ENCODE measurements around the gene AFP. TPM values are rescaled to one million over a fixed set of nuclear protein-coding genes. Genes with fewer than 3 reads are reported as not detected.

AFP gene
- total and polyA plus RNA-seq, 2 of the 13 experiments (the other 11 are each of a cell fraction or from before 2014, with no cell fraction given) = 9,434 to 13,105 TPM

DNA sequence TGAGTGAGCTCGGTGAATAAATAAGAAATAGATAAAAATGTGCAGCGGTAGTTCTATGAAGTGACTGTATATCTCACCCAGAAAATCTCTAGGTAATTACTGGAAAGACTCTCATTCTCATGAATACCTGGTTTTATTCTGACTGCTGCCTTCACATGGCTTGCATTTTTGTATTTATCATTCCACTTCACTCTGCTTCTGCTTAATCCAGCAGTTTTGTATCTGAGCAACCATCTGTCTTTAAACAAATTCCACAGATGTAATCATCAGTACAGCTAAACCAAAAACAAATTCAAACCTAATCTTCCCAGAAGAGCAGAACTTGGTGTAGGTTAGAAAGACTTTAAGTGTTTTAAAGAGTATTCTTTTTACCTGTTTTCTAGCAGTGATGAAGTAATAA is 43.1 kb upstream of the AFP start (continued):
- TF ChIP-seq GTF2F1 (IDR thresholded peaks at IDR 0.05; ENCODE audit: low read length) (no peak), MAFF (IDR thresholded peaks at IDR 0.05; ENCODE audit: low read depth, low read length) (no peak), TRIM24 (CRISPR knock-in tag; IDR thresholded peaks at IDR 0.05) (no peak), ZNF572 (CRISPR knock-in tag; IDR thresholded peaks at IDR 0.05) (no peak), RELA (CRISPR knock-in tag; IDR thresholded peaks at IDR 0.05) (no peak)
- TF ChIP-seq, protein P1, sequence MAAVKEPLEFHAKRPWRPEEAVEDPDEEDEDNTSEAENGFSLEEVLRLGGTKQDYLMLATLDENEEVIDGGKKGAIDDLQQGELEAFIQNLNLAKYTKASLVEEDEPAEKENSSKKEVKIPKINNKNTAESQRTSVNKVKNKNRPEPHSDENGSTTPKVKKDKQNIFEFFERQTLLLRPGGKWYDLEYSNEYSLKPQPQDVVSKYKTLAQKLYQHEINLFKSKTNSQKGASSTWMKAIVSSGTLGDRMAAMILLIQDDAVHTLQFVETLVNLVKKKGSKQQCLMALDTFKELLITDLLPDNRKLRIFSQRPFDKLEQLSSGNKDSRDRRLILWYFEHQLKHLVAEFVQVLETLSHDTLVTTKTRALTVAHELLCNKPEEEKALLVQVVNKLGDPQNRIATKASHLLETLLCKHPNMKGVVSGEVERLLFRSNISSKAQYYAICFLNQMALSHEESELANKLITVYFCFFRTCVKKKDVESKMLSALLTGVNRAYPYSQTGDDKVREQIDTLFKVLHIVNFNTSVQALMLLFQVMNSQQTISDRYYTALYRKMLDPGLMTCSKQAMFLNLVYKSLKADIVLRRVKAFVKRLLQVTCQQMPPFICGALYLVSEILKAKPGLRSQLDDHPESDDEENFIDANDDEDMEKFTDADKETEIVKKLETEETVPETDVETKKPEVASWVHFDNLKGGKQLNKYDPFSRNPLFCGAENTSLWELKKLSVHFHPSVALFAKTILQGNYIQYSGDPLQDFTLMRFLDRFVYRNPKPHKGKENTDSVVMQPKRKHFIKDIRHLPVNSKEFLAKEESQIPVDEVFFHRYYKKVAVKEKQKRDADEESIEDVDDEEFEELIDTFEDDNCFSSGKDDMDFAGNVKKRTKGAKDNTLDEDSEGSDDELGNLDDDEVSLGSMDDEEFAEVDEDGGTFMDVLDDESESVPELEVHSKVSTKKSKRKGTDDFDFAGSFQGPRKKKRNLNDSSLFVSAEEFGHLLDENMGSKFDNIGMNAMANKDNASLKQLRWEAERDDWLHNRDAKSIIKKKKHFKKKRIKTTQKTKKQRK (IDR thresholded peaks at IDR 0.05; ENCODE audit: low read length) = no peak

DNA sequence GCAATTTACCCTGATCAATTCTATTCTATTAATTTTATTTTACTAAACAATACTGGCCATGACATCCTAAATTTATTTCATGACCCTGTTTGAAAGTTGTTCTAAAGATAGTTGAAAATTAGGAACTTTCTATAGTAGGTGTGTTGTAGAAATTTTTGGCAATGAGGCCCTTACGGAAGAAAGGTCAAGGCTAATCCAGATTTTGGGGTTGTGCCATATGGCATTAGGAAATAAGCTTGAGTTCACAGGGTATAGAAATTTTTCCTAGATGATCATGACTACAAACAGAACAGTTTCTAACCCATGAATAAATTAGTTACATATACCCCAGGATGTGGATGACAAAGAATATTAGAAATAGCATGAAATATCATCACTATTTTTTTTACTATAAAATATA is 39.7 kb upstream of the AFP start:
- Histone ChIP-seq H3K4me2 (ENCODE audit: low read depth, low read length) (peak overlapping the region; percentile 51), H3K27ac (ENCODE audit: extremely low read length, insufficient read depth, low read length) (peak overlapping the region; percentile 72), H3K9ac (ENCODE audit: insufficient read depth, low read depth, low read length) (no peak overlapping the region), H2AFZ (ENCODE audit: low read length) (no peak overlapping the region), H4K20me1 (ENCODE audit: insufficient read depth, low read length) (no peaks in the 10 kb centered on the region), H3K9me3 (ENCODE audit: low read length) (no peaks in the 10 kb centered on the region), H3K36me3 (replicated peaks in 1 of 2; ENCODE audit: control insufficient read depth in 1 of 2, insufficient read depth in 2 of 2, low read length in 2 of 2) (no peaks in the 10 kb centered on the region), H3K27me3 (ENCODE audit: control insufficient read depth in 1 of 2, insufficient read depth in 2 of 2, low read length in 2 of 2) (no peaks in the 10 kb centered on the region), H3K4me3 (replicated peaks in 1 of 3; ENCODE audit: insufficient read depth in 1 of 3, low read depth in 2 of 3, low read length in 3 of 3) (no peak overlapping the region), H3K4me1 (ENCODE audit: insufficient read depth, low read length) (peaks cover 94% of the 10 kb centered on the region), H3K79me2 (ENCODE audit: insufficient read depth, low read length) (peaks cover 8% of the 10 kb centered on the region)
- ChIA-PET CTCF (ENCODE audit: low intra/inter-chr PET ratio, low total read pairs) (no interaction called here), POLR2A (interaction anchor here (1.0 to 3.5 kb wide), 4 partner anchors 10 to 51 kb away, joined by 3 to 21 read pairs (median 14); no protein-coding TSS in a partner anchor)
- intact Hi-C loops (cut with micrococcal nuclease; ENCODE audit: unreplicated experiment) = loop anchor here (5.0 kb wide), 1 partner anchor 36 kb away; no protein-coding TSS in a partner anchor
- DNase-seq (ENCODE audit: low spot score) (no peak), ATAC-seq (no peak), FAIRE-seq (no peak)
- in situ Hi-C loops (cut with HindIII; ENCODE audit: extremely low pct_ligation_motif_present, low pct_unique_long_range_greater_than_20kb) = no loop called here
- 45% methylated on average over 1 of the region's 1 CpG for WGBS (ENCODE audit: low lambda C conversion rate)
- BruUV-seq (replicated peaks) = no TSS peak
- 0 out of 2 replicates have a peak, but pooled peaks have one; percentile 3 for TF ChIP-seq MBD4 (IDR thresholded peaks at IDR 0.05; ENCODE audit: borderline replicate concordance, low read length)
- no peak for TF ChIP-seq PAWR (CRISPR knock-in tag; IDR thresholded peaks at IDR 0.05; ENCODE audit: borderline replicate concordance)
- TF ChIP-seq BCL6 (CRISPR knock-in tag; IDR thresholded peaks at IDR 0.05) = peak; percentile 72; the same call in 1 of the 2 replicates
- TF ChIP-seq HNRNPK (IDR thresholded peaks at IDR 0.05; ENCODE audit: low read depth, low read length, poor library complexity, severe bottlenecking) = no peak
- TF ChIP-seq RARA (CRISPR knock-in tag; IDR thresholded peaks at IDR 0.05) = peak; percentile 65
- TF ChIP-seq ZNF773 (CRISPR knock-in tag; IDR thresholded peaks at IDR 0.05; ENCODE audit: borderline replicate concordance) = no peak
- TF ChIP-seq ATRX (CRISPR knock-in tag; IDR thresholded peaks at IDR 0.05; ENCODE audit: borderline replicate concordance) = no peak
- TF ChIP-seq, protein P2, sequence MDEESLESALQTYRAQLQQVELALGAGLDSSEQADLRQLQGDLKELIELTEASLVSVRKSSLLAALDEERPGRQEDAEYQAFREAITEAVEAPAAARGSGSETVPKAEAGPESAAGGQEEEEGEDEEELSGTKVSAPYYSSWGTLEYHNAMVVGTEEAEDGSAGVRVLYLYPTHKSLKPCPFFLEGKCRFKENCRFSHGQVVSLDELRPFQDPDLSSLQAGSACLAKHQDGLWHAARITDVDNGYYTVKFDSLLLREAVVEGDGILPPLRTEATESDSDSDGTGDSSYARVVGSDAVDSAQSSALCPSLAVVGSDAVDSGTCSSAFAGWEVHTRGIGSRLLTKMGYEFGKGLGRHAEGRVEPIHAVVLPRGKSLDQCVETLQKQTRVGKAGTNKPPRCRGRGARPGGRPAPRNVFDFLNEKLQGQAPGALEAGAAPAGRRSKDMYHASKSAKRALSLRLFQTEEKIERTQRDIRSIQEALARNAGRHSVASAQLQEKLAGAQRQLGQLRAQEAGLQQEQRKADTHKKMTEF (CRISPR knock-in tag; IDR thresholded peaks at IDR 0.05) = peak; percentile 8; the same call in 1 of the 2 replicates
- TF ChIP-seq GATAD2A (CRISPR knock-in tag; IDR thresholded peaks at IDR 0.05) = peak; percentile 38; the same call in 1 of the 2 replicates
- TF ChIP-seq BORCS8-MEF2B (CRISPR knock-in tag; IDR thresholded peaks at IDR 0.05) = no peak
- 0 out of 2 replicates have a peak, but pooled peaks have one; percentile 4 for TF ChIP-seq HNF4A (CRISPR knock-in tag; IDR thresholded peaks at IDR 0.05)
